ENCODE data around the gene MAPK6. TPM values are rescaled to one million over a fixed set of nuclear protein-coding genes. Genes with fewer than 3 reads are reported as not detected.

MAPK6 gene
- total and polyA plus RNA-seq, 2 of the 4 experiments (the other 2 are of a cell fraction): 22.6 to 60.6 TPM

DNA sequence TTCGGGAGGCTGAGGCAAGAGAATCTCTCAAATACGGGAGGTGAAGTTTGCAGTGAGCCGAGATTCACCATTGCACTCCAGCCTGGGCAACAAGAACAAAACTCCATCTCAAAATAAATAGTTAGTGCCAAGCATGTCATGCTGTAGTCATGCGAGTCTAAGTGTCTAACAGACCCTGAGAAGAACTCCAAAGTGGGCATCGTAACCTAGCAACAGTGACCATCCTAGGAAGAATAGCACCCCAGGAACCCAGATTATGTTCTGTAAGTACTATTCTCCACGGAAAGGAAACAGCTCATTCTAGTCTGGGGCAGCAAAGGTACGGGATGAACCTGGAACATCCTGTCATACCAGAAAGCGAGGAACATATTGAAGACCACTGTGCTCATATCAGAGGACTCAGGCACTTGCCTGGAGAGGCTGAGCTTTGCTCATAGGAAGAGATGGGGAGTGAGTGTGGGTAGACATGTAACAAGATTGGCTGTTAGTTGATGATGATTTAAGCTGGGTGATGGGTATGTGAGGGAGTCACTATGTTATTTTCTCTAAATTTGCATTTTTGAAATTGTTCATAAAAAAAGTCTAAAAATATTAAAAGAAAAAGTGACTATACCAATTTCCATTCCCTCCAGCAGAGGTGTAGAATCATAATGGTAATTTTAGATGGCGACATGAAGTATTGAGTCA is 61.8 kb downstream of the MAPK6 start:
- Histone ChIP-seq H3K4me3 (ENCODE audit: insufficient read depth, low read depth, low read length) (no peak overlapping the region), H3K4ac (ENCODE audit: low read depth, low read length) (no peak overlapping the region), H4K5ac (ENCODE audit: low read depth, low read length) (no peak overlapping the region), H2BK120ac (ENCODE audit: low read depth, low read length) (no peak overlapping the region), H4K8ac (ENCODE audit: low read depth in 2 of 2, low read length in 2 of 2) (no peak overlapping the region), H4K20me1 (ENCODE audit: insufficient read depth, low read length) (no peaks in the 10 kb centered on the region), H3K27ac (ENCODE audit: insufficient read depth, low read length) (no peak overlapping the region), H2BK15ac (ENCODE audit: low read depth, low read length) (no peak overlapping the region), H3K79me1 (ENCODE audit: low read depth in 1 of 2, low read length in 2 of 2) (no peaks in the 10 kb centered on the region), H4K91ac (ENCODE audit: insufficient read depth, low read depth, low read length) (no peak overlapping the region), H2AK9ac (replicated peaks; ENCODE audit: low read depth, low read length, poor library complexity) (no peak overlapping the region), H3K18ac (ENCODE audit: low read depth, low read length) (no peak overlapping the region), H2AK5ac (ENCODE audit: low read depth, low read length) (no peak overlapping the region), H2BK20ac (ENCODE audit: low read depth, low read length) (no peak overlapping the region), H3K9me3 (ENCODE audit: control insufficient read depth, insufficient read depth, low read length) (no peaks in the 10 kb centered on the region), H2BK5ac (ENCODE audit: low read depth, low read length, poor library complexity, severe bottlenecking) (no peak overlapping the region), H3K36me3 (ENCODE audit: control insufficient read depth, insufficient read depth, low read length) (no peaks in the 10 kb centered on the region), H3K14ac (replicated peaks; ENCODE audit: low read depth, low read length) (no peak overlapping the region), H3K4me2 (ENCODE audit: low read depth, low read length) (no peak overlapping the region), H3K27me3 (ENCODE audit: control insufficient read depth, insufficient read depth, low read length) (no peaks in the 10 kb centered on the region), H3K23ac (ENCODE audit: low read depth, low read length) (no peak overlapping the region), H3K9ac (ENCODE audit: low read depth, low read length) (no peak overlapping the region), H2AFZ (replicated peaks; ENCODE audit: low read length, poor library complexity) (no peak overlapping the region), H3K4me1 (ENCODE audit: control insufficient read depth, insufficient read depth, low read length) (peaks cover 16% of the 10 kb centered on the region), H3K56ac (ENCODE audit: extremely low read depth, insufficient read depth, low read length) (no peak overlapping the region), H3K9me1 (ENCODE audit: insufficient read depth, low read length) (peaks cover 18% of the 10 kb centered on the region)
- CTCF ChIA-PET: interaction anchor here (0.6 to 1.1 kb wide), 3 partner anchors 82 to 127 kb away, joined by 3 to 5 read pairs (median 3); no protein-coding TSS in a partner anchor
- WGBS, 2 experiments (ENCODE audit: extremely low coverage in 2 of 2, insufficient read length in 1 of 2): 80% methylated on average over 1 of the region's 9 CpGs; no CpG with 5 or more reads in 1 of the 2 experiments
- dilution Hi-C loops (cut with HindIII; ENCODE audit: low sequenced_read_pairs, unreplicated experiment) (no loop called here), in situ Hi-C loops (cut with MboI; ENCODE audit: low sequenced_read_pairs) (no loop called here), intact Hi-C loops (cut with micrococcal nuclease) (no loop called here)
- DNase-seq: no peak
- no peak for TF ChIP-seq RCOR1 (IDR thresholded peaks at IDR 0.05; ENCODE audit: insufficient replicate concordance, low read length)
- no peak for ATAC-seq (ENCODE audit: low read depth)
- POLR2A ChIA-PET (ENCODE audit: unreplicated experiment): no interaction called here
- BruUV-seq (replicated peaks): no TSS peak

Measured in IMR-90 (cell line).